A673 (cell line): ENCODE results near the gene MAP3K6. TPM values are rescaled to one million over a fixed set of nuclear protein-coding genes. Genes with fewer than 3 reads are reported as not detected.

Experiments used
- Bru-seq: library from RNA; stranded (reverse); fragments of 400-500 nt; gene quantifications from one replicate; lab custom pipeline; 2021; lab: Mats Ljungman, UMichigan
- BruChase-seq, 2 experiments: library from RNA; stranded (reverse); fragments of 400-500 nt; gene quantifications; one replicate each; lab custom pipeline; 2021; lab: Mats Ljungman, UMichigan
- BruUV-seq: library from RNA; stranded (reverse); fragments of 400-500 nt; replicated peaks from 2 replicates; lab custom pipeline; 2021; lab: Mats Ljungman, UMichigan
- CTCF ChIA-PET: fragments of 300-600 bp; sonication (Branson Sonifier 250); formaldehyde crosslinking; loops from one replicate; lab custom pipeline; 2022; ENCODE audit warnings: antibody characterized with exemption; lab: Charles Lee
- POLR2A ChIA-PET: fragments of 300-600 bp; sonication (Branson Sonifier 250); formaldehyde crosslinking; loops from one replicate; lab custom pipeline; 2022; ENCODE audit warnings: antibody characterized with exemption; ENCODE audit not compliant: low non-redundant PET; lab: Charles Lee
- DNase-seq: peaks from one replicate; pipeline ENCODE4 v3.0.0-alpha.2; 2015; ENCODE audit warnings: low spot score
- H3K27ac ChIP-seq: fragments of 200-600 bp; sonication (generic); 2 replicates; pipeline ENCODE4 v1.5.1; 2016; ENCODE audit warnings: mixed run types, low read depth, mild to moderate bottlenecking, mixed read lengths, antibody characterized with exemption, low read length; ENCODE audit not compliant: poor library complexity, severe bottlenecking
- H3K27me3 ChIP-seq: fragments of 200-600 bp; sonication (generic); replicated peaks from 2 replicates; pipeline ENCODE4 v1.6.1; 2017; ENCODE audit warnings: mixed run types, low read depth, mild to moderate bottlenecking, mixed read lengths, antibody characterized with exemption, low read length; ENCODE audit not compliant: insufficient read depth, poor library complexity
- H3K36me3 ChIP-seq: fragments of 200-600 bp; sonication (generic); 2 replicates; pipeline ENCODE4 v1.6.1; 2016; ENCODE audit warnings: mixed run types, mild to moderate bottlenecking, mixed read lengths, antibody characterized with exemption, low read length; ENCODE audit not compliant: insufficient read depth, poor library complexity, severe bottlenecking
- H3K4me1 ChIP-seq: fragments of 200-600 bp; sonication (generic); 2 replicates; pipeline ENCODE4 v1.6.1; 2017; ENCODE audit warnings: mixed run types, mild to moderate bottlenecking, mixed read lengths, antibody characterized with exemption, low read length; ENCODE audit not compliant: insufficient read depth, poor library complexity, severe bottlenecking
- H3K4me3 ChIP-seq: fragments of 200-600 bp; sonication (generic); 2 replicates; pipeline ENCODE4 v1.5.1; 2016; ENCODE audit warnings: low read depth, mixed run types, mild to moderate bottlenecking, mixed read lengths, low read length; ENCODE audit not compliant: poor library complexity, severe bottlenecking
- H3K9me3 ChIP-seq: fragments of 200-600 bp; sonication (generic); 2 replicates; pipeline ENCODE4 v1.6.1; 2016; ENCODE audit warnings: mixed run types, low read depth, mild to moderate bottlenecking, mixed read lengths, antibody characterized with exemption, low read length; ENCODE audit not compliant: poor library complexity, severe bottlenecking
- CTCF ChIP-seq: fragments of 300-800, 200-600 bp; sonication (generic); conservative IDR thresholded peaks from 2 replicates; pipeline ENCODE4 v1.5.1; 2017; ENCODE audit warnings: low read depth, mild to moderate bottlenecking, antibody characterized with exemption, low read length, moderate library complexity, mixed read lengths
- EZH2 ChIP-seq: fragments of 200-600 bp; sonication (generic); IDR thresholded peaks from 2 replicates; pipeline ENCODE4 v1.6.1; 2017; ENCODE audit warnings: borderline replicate concordance, low read depth, mild to moderate bottlenecking, mixed read lengths, antibody characterized with exemption, low read length; ENCODE audit not compliant: poor library complexity, severe bottlenecking
- intact Hi-C: fragments of 100-400 bp; cut with micrococcal nuclease; formaldehyde crosslinking; loops from one replicate; pipeline ENCODE4 v1.10.0; 2022; ENCODE audit not compliant: unreplicated experiment
- long read RNA-seq: library from polyadenylated mRNA; stranded (forward); transcript quantifications from one replicate; pipeline ENCODE4 v2.0.0, GENCODE V29; 2022
- total RNA-seq: library from RNA; stranded (reverse); gene quantifications from 2 replicates; pipeline ENCODE4 v1.2.3, GENCODE V29; 2021

Gene MAP3K6
- total RNA-seq (2.4 and 2.9 TPM in 2 replicates), Bru-seq, nascent RNA (percentile 15 among the genes with signal in this experiment), BruChase-seq, experiment 1, labeled RNA remaining after a 2-hour chase (percentile 33 among the genes with signal in this experiment), BruChase-seq, experiment 2, labeled RNA remaining after a 6-hour chase (percentile 24 among the genes with signal in this experiment)
- long read RNA-seq, full-length matches to known transcripts, result 1 of 3 reads
- long read RNA-seq, partial matches to known transcripts, result 1 of 3 reads
- long read RNA-seq, other reads (novel, unspliced or antisense), result 1 of 3 reads

- POLR2A ChIA-PET, result no interaction called here
- Histone ChIP-seq H3K9me3 (no peaks in the 10 kb centered on the region), H3K4me3 (peak within 1 kb of the TSS; percentile 59), H3K27ac (peak within 1 kb of the TSS; percentile 8), H3K36me3 (no peaks in the 10 kb centered on the region), H3K4me1 (peaks cover 10% of the 10 kb centered on the region), H3K27me3 (no peaks in the 10 kb centered on the region)
- intact Hi-C loops, result no loop called here
- peak; percentile 39 for TF ChIP-seq CTCF
- no peak for TF ChIP-seq EZH2
- peak; percentile 84 for DNase-seq
- BruUV-seq, result no TSS peak
- CTCF ChIA-PET, result interaction anchor here (0.5 to 1.7 kb wide), 4 partner anchors 9 to 1370 kb away, joined by 3 to 6 read pairs (median 4); partner anchors contain the start of gene YTHDF2
Measured at GRCh38 chr1:27366411-27367159, at the start of gene MAP3K6. Gene MAP3K6 (minus strand): TSS chr1:27366961. CDS start chr1:27366597, 364 bp downstream.

GRCh38 chr1:27414091-27414490 is 47.3 kb upstream of the MAP3K6 start:
- ChIA-PET CTCF (interaction anchor here (0.6 kb wide), 1 partner anchor 86 kb away, joined by 4 read pairs; no protein-coding TSS in a partner anchor), POLR2A (no interaction called here)
- Histone ChIP-seq H3K4me3 (no peak overlapping the region), H3K27ac (no peak overlapping the region), H3K4me1 (no peaks in the 10 kb centered on the region), H3K36me3 (peaks cover 92% of the 10 kb centered on the region), H3K27me3 (no peaks in the 10 kb centered on the region), H3K9me3 (no peaks in the 10 kb centered on the region)
- no peak for DNase-seq
- TF ChIP-seq CTCF (no peak), EZH2 (no peak)
- no TSS peak for BruUV-seq
- intact Hi-C loops, result no loop called here

- ChIA-PET POLR2A (no interaction called here), CTCF (interaction anchor here (0.5 kb wide), 1 partner anchor 17 kb away, joined by 5 read pairs; no protein-coding TSS in a partner anchor)
- Histone ChIP-seq H3K4me1 (no peaks in the 10 kb centered on the region), H3K27ac (no peak overlapping the region), H3K4me3 (no peak overlapping the region), H3K36me3 (peaks cover 90% of the 10 kb centered on the region), H3K9me3 (no peaks in the 10 kb centered on the region), H3K27me3 (no peaks in the 10 kb centered on the region)
- intact Hi-C loops, result no loop called here
- no TSS peak for BruUV-seq
- no peak for DNase-seq
- TF ChIP-seq CTCF (no peak), EZH2 (no peak)
Measured at GRCh38 chr1:27413004-27413403, 46.2 kb upstream of the MAP3K6 start.
